HepG2 (cell line): ENCODE measurements around the gene TULP4. TPM values are rescaled to one million over a fixed set of nuclear protein-coding genes. Genes with fewer than 3 reads are reported as not detected.
"Not testable (repeated sequence)": the region's sequence is repeated elsewhere in the genome, so short reads cannot be mapped to it uniquely, and the experiment has no call there.

ENCODE experiments used
- ATAC-seq: fragments of 200-7000 bp; cut with Tn5 transposase; 3 replicates; pipeline ENCODE4 v1.9.1; 2020; ENCODE audit warnings: mild to moderate bottlenecking, moderate library complexity
- BruUV-seq: library from RNA; stranded (reverse); fragments of 400-500 nt; replicated peaks from 2 replicates; lab custom pipeline; 2021; lab: Mats Ljungman, UMichigan
- CTCF ChIA-PET: fragments of 300-600 bp; formaldehyde crosslinking; extraction: SDS; loops from one replicate; lab custom pipeline; 2021; ENCODE audit warnings: low total read pairs, inconsistent platforms, low intra/inter-chr PET ratio; lab: Yijun Ruan, JAX
- POLR2A ChIA-PET: fragments of 350-600 bp; sonication (Branson Sonifier 250); formaldehyde crosslinking; loops from one replicate; lab custom pipeline; 2020; ENCODE audit warnings: antibody characterized with exemption, inconsistent platforms; lab: Yijun Ruan, JAX
- DNase-seq: peaks from one replicate; pipeline ENCODE4 v3.0.0-alpha.2; 2015; ENCODE audit warnings: low spot score
- FAIRE-seq: peaks from 3 replicates; lab custom pipeline; 2011; peaks lifted over from hg19 to GRCh38; lab: Jason Lieb, UNC
- H2AFZ ChIP-seq: one replicate; pipeline ENCODE4 v1.6.1; 2011; ENCODE audit warnings: low read length, inconsistent platforms
- H3K27ac ChIP-seq: fragments of 300-600 bp; 3 replicates; pipeline ENCODE4 v1.8.0; 2011; ENCODE audit warnings: mixed run types, mild to moderate bottlenecking, mixed read lengths, low read length, inconsistent platforms; ENCODE audit not compliant: insufficient read depth; ENCODE audit errors: extremely low read length
- H3K27me3 ChIP-seq, 2 experiments: fragments of 200-600 bp in 1 of 2; 2 replicates in 1 of 2; 3 replicates in 1 of 2; pipeline versions ENCODE4 v1.6.0 to v1.8.0; 2011; ENCODE audit warnings: low read length in 2 of 2, mild to moderate bottlenecking in 2 of 2, moderate library complexity in 2 of 2, inconsistent platforms in 1 of 2; ENCODE audit not compliant: insufficient read depth in 2 of 2, control insufficient read depth in 1 of 2
- H3K36me3 ChIP-seq, 2 experiments: fragments of 200-600 bp in 1 of 2; replicated peaks in 1 of 2; 2 replicates in 1 of 2; 3 replicates in 1 of 2; pipeline versions ENCODE4 v1.5.1 to v1.8.0; 2011; ENCODE audit warnings: low read length in 2 of 2, inconsistent platforms in 1 of 2; ENCODE audit not compliant: insufficient read depth in 2 of 2, control insufficient read depth in 1 of 2
- H3K4me1 ChIP-seq: 2 replicates; pipeline ENCODE4 v1.5.1; 2012; ENCODE audit warnings: low read length, inconsistent platforms; ENCODE audit not compliant: insufficient read depth
- H3K4me2 ChIP-seq: 2 replicates; pipeline ENCODE4 v1.6.0; 2011; ENCODE audit warnings: low read depth, low read length, inconsistent platforms
- H3K4me3 ChIP-seq, 3 experiments: fragments of 200-600 bp in 1 of 3; sonication (generic), shearing (Covaris generic) in 1 of 3; replicated peaks in 1 of 3; 2 replicates each; pipeline ENCODE4 v1.5.1; 2011 to 2016; ENCODE audit warnings: low read length in 3 of 3, inconsistent platforms in 2 of 3, low read depth in 2 of 3, mild to moderate bottlenecking in 2 of 3, control low read depth in 1 of 3, mixed read lengths in 1 of 3; ENCODE audit not compliant: insufficient read depth in 1 of 3
- H3K79me2 ChIP-seq: one replicate; pipeline ENCODE4 v1.6.1; 2011; ENCODE audit warnings: low read length, inconsistent platforms; ENCODE audit not compliant: insufficient read depth
- H3K9ac ChIP-seq: 2 replicates; pipeline ENCODE4 v1.6.0; 2011; ENCODE audit warnings: mild to moderate bottlenecking, low read depth, low read length, inconsistent platforms; ENCODE audit not compliant: insufficient read depth
- H3K9me3 ChIP-seq: 2 replicates; pipeline ENCODE4 v1.5.1; 2012; ENCODE audit warnings: mild to moderate bottlenecking, low read length
- H4K20me1 ChIP-seq: 2 replicates; pipeline ENCODE4 v1.6.0; 2011; ENCODE audit warnings: inconsistent platforms, mild to moderate bottlenecking, low read length, moderate library complexity; ENCODE audit not compliant: insufficient read depth
- RARA ChIP-seq: IDR thresholded peaks from 2 replicates; pipeline ENCODE4 v1.6.1; 2016; ENCODE audit warnings: missing genetic modification reagents, missing compliant biosample characterization
- SP5 ChIP-seq: IDR thresholded peaks from 2 replicates; pipeline ENCODE4 v1.6.1; 2016; ENCODE audit warnings: low read depth, borderline replicate concordance
- SPEN ChIP-seq: sonication (generic); formaldehyde crosslinking; IDR thresholded peaks from 2 replicates; pipeline ENCODE4 v1.5.1; 2020; ENCODE audit warnings: low read depth, mild to moderate bottlenecking, missing genetic modification reagents
- ZNF143 ChIP-seq: sonication (generic); formaldehyde crosslinking; IDR thresholded peaks from 2 replicates; pipeline ENCODE4 v1.4.0; 2020; ENCODE audit warnings: missing genetic modification reagents
- WGBS: methylation state at CpG from one replicate; pipeline ENCODE4 v1.1.6; 2017; ENCODE audit warnings: low lambda C conversion rate; 5-methylcytosine and 5-hydroxymethylcytosine counted together
- in situ Hi-C: cut with HindIII; loops from 2 replicates; pipeline ENCODE4 v1.10.0; 2017; ENCODE audit warnings: low pct_unique_long_range_greater_than_20kb; ENCODE audit not compliant: extremely low pct_ligation_motif_present
- intact Hi-C: fragments of 100-400 bp; cut with micrococcal nuclease; formaldehyde crosslinking; loops from one replicate; pipeline ENCODE4 v1.10.0; 2022; ENCODE audit not compliant: unreplicated experiment
- polyA plus RNA-seq, 8 experiments: library from polyadenylated mRNA; depleted of rRNA in 3 of 8; stranded (reverse) in 7 of 8; unstranded in 1 of 8; fragments of >200 nt; fragmentation: Illumina TruSeq in 4 of 8; extraction: Trizol in 4 of 8; gene quantifications; 2 replicates each; pipeline versions ENCODE4 v1.2.1 to v1.2.3, GENCODE V29; 2011 to 2016; ENCODE audit warnings: low read depth in 4 of 8, missing spikeins in 1 of 8, mixed read lengths in 1 of 8; ENCODE audit not compliant: insufficient read depth in 1 of 8
- total RNA-seq, 5 experiments: library from RNA; depleted of rRNA; stranded (reverse); fragments of >200 nt; fragmentation: Illumina TruSeq; extraction: Trizol; gene quantifications; 2 replicates each; pipeline ENCODE4 v1.2.3, GENCODE V29; 2016; ENCODE audit warnings: low read depth in 1 of 5
- TF ChIP-seq, protein P1 (sequence below): sonication (generic); formaldehyde crosslinking; IDR thresholded peaks from 2 replicates; pipeline ENCODE4 v1.4.0; 2020; ENCODE audit warnings: mild to moderate bottlenecking, missing genetic modification reagents

TULP4 gene
- total and polyA plus RNA-seq, 2 of the 13 experiments (the other 11 are each of a cell fraction or from before 2014, with no cell fraction given), result 21.1 to 122 TPM

DNA sequence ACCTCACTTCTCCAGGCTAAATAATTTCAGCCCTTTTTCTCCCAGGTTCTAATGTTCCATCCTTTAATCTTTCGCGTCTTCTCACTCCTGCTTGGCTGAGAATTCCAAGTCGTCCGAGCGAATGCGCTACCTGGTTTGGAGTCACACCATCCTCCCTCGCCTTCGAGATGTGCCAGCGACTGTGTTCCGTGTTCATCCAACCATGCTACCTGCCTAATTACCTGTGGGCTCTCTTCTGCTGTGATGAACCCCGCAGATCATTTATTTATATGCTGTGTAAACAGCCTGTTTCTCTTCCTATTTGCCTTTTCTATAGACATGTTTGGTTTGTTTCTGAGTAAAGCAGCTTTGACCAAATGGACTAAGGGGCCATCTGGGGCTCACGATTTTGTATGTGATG is 164.1 kb downstream of the TULP4 start:
- no peaks in the 10 kb centered on the region for H3K27me3 ChIP-seq
- H3K4me1 ChIP-seq, result no peaks in the 10 kb centered on the region
- H3K79me2 ChIP-seq, result no peaks in the 10 kb centered on the region
- H3K9ac ChIP-seq, result no peak overlapping the region
- no peak for TF ChIP-seq RARA (CRISPR knock-in tag)
- TF ChIP-seq ZNF143 (CRISPR knock-in tag), result no peak
- TF ChIP-seq SP5 (CRISPR knock-in tag), result no peak
- TF ChIP-seq, protein P1, sequence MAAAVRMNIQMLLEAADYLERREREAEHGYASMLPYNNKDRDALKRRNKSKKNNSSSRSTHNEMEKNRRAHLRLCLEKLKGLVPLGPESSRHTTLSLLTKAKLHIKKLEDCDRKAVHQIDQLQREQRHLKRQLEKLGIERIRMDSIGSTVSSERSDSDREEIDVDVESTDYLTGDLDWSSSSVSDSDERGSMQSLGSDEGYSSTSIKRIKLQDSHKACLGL (CRISPR knock-in tag), result no peak
- TF ChIP-seq SPEN (CRISPR knock-in tag), result no peak
- H3K36me3 ChIP-seq, result peaks cover 19 to 49% of the 10 kb centered on the region in 2 experiments; a peak in 4 of 5 replicates
- DNase-seq, result no peak
- H4K20me1 ChIP-seq, result no peaks in the 10 kb centered on the region
- H2AFZ ChIP-seq, result no peak overlapping the region
- H3K27ac ChIP-seq, result no peak overlapping the region
- no TSS peak for BruUV-seq
- POLR2A ChIA-PET, result no interaction called here
- no peaks in the 10 kb centered on the region for H3K9me3 ChIP-seq
- H3K4me2 ChIP-seq, result no peak overlapping the region
- no peak for ATAC-seq
- no peak for FAIRE-seq
- intact Hi-C loops (no loop called here), in situ Hi-C loops (no loop called here)
- 96% methylated on average over 12 of the region's 12 CpGs for WGBS
- H3K4me3 ChIP-seq, result no peak overlapping the region
- CTCF ChIA-PET, result no interaction called here

DNA sequence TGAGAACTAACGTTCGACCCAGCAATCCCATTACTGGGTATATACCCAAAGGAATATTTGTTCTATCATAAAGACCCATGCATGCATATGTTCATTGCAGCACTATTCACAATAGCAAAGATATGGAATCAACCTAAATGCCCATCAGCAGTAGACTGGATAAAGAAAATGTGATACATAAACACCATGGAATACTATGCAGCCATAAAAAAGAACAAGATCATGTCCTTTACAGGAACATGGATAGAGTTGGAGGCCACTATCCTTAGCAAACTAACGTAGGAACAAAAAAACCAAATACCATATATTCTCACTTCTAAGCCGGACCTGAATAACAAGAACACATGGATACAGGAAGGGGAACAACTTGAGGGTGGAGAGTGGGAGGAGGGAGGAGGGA is 165.5 kb downstream of the TULP4 start:
- H3K4me1 ChIP-seq, in situ Hi-C loops, H3K4me2 ChIP-seq, intact Hi-C loops, H3K27ac ChIP-seq, H2AFZ ChIP-seq, DNase-seq, CTCF ChIA-PET, H4K20me1 ChIP-seq, H3K4me3 ChIP-seq, POLR2A ChIA-PET, H3K9me3 ChIP-seq, H3K27me3 ChIP-seq, ATAC-seq, FAIRE-seq, H3K79me2 ChIP-seq, H3K9ac ChIP-seq: not testable (repeated sequence)
- 96% methylated on average over 4 of the region's 4 CpGs for WGBS
- BruUV-seq, result TSS peak; percentile 24
- H3K36me3 ChIP-seq, result peaks cover 22 to 62% of the 10 kb centered on the region in 2 experiments
